GM18907 (cell line): ENCODE measurements around the gene MT1B.
"Not testable (repeated sequence)": the region's sequence is repeated elsewhere in the genome, so short reads cannot be mapped to it uniquely, and the experiment has no call there.

Experiments
- ATAC-seq: cut with Tn5 transposase; IDR thresholded peaks from one replicate; pipeline ENCODE4 v1.9.1; 2021; ENCODE audit warnings: mild to moderate bottlenecking, moderate library complexity; ENCODE audit not compliant: unreplicated experiment

Gene MT1B

DNA sequence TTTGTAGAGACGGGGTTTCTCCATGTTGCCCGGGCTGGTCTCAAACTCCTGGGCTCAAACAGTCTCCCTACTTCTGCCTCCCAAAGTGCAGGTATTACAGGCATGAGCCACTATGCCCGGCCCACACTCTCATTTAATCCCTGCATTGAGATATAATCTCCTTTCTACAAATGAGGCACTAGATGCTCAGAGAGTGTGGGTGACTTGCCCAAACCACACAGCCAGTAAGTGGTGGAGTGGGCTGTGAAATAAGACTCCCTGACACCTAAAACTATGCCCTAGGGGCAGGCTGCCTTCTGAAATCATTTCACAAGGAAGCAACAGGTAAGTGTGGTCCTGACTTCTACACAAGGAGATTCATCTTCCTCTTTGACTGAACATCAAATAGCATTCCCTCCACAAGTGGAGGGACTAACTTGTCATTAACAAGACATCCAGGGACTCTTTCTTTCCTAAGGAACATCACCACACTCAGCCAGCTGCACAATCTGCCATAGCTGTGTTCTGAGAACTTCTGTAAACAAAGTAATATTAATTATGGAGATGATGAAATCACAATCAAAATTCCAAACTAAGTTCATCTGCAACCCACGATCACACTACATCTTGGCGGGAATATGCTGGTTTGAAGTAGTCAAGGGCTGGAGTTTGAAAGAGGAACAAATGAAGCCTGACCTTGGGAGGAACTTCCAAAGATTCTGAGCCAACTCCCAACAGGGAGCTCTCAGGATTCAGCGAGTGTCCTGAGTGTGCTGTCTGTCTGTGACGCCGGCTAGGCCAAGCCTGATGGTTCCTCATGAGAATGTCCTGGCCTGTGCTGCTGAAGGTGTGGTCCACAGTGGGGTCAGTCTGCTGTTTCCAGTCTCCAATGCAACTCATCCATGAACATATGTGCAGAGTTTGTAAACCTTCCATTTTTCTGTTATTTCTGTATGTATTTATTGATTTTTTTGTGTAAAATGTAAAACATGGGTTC is 13.9 kb downstream of the MT1B start:
- not testable (repeated sequence) for ATAC-seq

DNA sequence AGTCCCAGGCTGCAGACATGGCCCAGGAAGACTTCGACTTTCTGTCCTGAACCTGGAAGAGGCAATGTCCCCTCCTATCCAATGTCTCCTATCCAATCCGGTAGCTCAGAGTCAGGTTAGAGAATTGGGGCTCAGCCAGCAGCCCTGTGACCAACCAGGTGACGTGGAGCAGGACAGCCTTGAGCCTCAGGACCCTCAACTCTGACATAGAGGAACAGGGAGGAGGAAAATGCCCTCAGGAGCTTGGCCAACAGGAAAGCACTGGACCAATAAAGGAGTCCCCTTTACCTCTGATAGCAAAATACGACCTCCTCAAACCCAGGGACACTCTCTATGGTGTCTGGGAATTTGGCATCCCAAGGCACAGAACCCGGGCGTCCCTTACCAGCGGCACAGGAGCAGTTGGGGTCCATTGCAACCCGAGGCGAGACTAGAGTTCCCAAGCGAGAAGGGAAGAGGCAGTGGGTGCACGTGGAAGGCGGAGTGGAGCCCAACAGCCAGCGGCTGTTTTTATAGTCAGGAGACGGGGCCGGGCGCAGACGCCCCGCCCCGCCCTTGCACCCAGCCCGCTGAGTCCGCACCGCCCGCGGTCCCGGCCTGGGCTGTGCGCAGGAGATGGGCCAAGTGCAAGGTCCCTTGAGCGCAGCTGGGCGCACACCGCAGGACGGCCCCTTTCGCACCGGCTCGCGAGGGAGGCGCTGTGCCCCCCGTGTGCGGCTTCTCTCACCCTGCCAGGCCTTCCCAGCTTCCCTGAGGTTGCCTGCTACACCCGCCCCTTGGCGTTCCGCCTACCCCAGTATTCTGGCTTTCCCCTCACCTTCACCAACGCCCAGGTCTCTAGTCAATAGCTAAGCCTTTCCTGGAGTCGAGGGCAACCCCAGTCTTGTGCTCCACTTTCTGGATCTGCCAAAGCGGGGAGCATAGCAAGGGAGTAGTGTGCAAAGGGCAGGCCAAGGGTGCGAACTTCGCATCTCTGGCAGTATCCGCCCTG is 16.2 kb downstream of the MT1B start, which contains the start of gene MT1G:
Gene MT1G, minus strand, starts transcription at position 485 of the 991 bp plus-strand sequence. Its CDS starts 72 bp downstream, at position 413.
- no peak for ATAC-seq

DNA sequence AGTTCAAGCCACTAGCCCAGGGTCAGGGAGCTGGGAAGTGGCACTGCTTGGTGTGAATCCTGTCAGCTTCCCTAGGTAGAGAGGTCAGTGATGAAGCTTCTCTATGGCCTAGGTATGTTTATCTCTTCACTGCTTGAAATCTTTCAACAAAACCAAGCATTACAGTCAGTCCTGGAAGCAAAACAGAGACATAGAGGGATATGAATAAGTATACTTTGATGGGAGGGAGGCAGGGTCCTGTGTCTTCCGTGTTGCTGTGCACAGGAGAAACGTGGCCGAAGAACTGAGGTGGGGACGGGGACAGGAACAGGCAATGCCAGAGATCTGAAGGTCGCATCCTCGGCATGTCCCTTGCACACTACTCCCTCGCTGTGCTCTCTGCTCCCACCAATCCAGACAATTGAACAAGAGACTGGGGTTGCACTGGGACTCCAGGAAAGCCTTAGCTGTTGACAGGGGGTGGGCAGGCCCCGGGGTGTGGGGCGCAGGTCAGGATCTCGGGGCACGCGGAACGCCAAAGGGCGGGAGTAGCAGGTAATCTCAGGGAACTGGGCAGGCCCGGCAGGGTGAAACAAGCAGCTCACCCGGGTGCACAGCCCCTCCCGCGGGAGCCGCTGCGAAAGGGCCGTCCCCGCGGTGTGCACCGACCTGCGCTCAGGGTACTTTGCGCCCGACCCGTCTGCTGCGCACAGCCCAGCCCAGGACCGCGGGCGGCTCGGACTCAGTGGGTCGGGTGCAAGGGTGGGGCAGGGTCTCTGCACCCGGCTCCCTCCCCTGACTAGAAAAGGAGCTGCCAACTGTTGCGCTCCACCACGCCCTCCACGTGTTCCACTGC is 17.5 kb downstream of the MT1B start, which contains the start of gene MT1H:
Gene MT1H, plus strand, starts transcription at position 810 of the 835 bp plus-strand sequence. CDS start 71 bp downstream, outside the sequence.
- no peak for ATAC-seq

DNA sequence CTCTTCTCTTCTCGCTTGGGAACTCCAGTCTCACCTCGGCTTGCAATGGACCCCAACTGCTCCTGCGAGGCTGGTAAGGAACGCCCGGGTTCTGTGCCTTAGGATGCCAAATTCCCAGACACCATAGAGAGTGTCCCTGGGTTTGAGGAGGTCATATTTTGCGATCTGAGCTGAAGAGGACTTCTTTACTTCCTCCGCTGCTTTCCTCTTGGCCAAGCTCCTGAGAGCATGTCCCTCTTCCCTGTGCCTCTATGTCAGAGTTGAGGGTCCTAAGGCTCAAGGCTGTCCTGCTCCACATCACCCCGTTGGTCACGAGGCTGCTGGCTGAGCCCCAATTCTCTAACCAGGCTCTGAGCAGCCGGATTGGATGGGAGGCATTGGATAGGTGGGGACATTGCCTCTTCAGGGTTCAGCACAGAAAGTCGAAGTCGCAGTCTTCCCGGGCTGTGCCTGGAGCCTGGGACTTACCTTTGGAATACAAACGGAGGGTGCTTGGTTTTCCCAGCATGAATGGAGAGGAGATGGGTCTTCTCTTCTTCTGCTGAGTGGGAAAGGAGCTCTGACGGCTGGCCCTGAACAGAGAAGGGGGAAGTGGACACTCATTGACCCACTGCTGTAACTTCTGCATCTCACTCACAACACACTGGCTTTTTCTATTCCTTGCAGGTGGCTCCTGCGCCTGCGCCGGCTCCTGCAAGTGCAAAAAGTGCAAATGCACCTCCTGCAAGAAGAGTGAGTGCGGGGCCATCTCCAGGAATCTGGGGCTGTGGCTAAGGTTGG is 18.3 kb downstream of the MT1B start:
- ATAC-seq, result no peak

DNA sequence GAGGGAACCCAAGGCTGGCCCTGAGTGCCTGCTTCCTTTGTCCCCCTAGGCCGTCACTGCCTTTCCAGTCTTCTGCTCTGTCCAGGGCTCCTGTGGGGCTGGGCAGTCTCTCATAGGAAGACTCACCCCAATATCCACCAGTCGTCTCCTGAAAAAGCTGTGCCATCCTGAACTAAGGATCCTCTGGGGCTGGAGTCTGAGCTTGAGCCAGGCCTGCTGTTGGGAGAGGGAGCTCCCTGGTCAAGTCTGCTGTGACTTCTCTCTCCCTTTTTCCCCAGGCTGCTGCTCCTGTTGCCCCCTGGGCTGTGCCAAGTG is 18.9 kb downstream of the MT1B start:
- ATAC-seq, result no peak

DNA sequence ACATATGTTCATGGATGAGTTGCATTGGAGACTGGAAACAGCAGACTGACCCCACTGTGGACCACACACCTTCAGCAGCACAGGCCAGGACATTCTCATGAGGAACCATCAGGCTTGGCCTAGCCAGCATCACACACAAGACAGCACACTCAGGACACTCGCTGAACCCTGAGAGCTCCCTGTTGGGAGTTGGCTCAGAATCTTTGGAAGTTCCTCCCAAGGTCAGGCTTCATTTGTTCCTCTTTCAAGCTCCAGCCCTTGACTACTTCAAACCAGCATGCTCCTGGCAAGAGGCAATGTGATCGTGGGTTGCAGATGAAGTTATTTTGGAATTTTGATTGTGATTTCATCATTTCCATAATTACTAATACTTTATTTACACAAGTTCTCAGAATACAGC is 20.0 kb downstream of the MT1B start:
- not testable (repeated sequence) for ATAC-seq

DNA sequence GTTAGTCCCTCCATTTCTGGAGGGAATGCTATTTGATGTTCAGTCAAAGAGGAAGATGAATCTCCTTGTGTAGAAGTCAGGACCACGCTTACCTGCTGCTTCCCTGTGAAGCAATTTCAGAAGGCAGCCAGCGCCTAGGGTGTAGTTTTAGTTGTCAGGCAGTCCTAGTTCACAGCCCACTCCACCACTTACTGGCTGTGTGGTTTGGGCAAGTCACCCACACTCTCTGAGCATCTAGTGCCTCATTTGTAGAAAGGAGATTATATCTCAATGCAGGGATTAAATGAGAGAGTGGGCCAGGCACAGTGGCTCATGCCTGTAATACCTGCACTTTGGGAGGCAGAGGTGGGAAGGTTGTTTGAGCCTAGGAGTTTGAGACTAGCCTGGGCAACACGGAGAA is 20.5 kb downstream of the MT1B start:
- ATAC-seq, result not testable (repeated sequence)

DNA sequence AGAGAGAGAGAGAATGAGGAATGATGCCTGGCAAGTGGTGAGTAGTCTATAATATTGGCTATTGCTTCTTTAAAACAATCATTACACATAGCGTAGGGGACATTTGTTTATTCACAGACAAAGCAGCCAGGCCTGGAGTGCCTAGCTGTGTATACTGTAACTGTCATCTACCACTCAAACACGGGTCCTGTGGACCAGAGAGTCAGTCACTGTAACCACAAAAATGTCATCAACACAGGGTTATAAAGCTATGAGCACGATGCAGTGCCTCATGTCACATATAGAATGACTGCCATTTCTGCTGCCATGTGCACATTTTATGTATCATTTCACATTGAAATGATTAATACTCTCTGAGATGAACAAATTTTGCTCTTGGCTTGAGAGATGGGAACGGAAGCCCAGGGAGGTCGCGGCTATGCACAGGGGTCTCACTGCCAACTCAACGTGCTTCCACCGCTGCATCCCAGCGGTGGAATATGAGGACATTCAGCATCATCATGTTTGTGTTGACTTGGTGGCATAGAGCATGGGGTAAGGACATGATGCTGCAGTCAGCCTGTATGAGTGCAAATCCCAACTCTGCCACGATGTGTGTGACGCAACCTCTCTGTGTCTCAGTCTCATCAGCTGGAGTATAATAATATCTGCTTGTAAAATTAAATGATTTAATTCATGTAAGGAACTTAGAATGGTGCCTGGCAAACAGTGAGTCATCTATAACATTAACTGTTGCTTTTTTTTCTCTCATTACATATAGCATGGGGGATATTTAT is 21.3 kb downstream of the MT1B start:
- ATAC-seq, result no peak

DNA sequence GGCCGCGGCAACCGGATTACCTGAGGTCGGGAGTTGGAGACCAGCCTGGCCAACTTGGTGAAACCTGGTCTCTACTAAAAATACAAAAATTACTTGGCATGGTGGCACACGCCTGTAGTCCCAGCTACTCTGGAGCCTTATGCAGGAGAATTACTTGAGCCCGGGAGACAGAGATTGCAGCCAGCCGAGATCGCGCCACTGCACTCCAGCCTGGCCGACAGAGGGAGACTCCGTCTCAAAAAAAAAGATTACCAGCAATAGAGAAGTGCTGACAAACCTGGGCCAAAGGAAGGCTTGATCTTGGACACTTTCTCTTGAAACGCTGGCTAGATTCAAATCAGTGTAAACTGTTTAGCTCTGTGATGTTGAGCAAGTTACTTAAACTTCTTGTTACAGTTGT is 22.2 kb downstream of the MT1B start:
- no peak for ATAC-seq

- not testable (repeated sequence) for ATAC-seq
Measured at GRCh38 chr16:56674570-56674969, 22.9 kb downstream of the MT1B start.

DNA sequence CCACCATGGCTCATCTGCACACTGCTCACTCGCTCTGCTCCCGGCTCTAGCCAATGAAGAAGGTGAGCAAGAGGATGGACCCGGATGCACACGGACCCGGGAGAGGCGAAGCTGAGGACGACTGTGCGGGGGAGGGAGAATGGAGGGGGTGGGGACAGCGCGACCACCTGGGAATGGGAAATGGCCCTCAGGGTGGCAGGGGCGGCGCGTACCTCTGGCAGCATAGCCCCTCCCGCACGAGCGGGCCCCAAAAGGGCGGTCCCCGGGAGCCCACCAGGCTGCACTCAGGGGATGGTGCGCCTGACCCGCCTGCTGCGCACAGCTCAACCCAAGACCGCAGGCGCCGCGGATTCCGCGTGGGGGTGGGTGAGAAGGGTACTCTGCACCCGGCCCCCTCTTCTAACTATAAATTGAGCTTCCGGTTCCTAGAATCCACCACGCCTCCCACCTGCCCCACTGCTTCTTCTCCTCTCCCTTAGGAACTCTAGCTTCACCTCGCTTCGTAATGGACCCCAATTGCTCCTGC is 24.1 kb downstream of the MT1B start:
- no peak for ATAC-seq

- no peak for ATAC-seq
Measured at GRCh38 chr16:56677474-56677873, 25.8 kb downstream of the MT1B start.

DNA sequence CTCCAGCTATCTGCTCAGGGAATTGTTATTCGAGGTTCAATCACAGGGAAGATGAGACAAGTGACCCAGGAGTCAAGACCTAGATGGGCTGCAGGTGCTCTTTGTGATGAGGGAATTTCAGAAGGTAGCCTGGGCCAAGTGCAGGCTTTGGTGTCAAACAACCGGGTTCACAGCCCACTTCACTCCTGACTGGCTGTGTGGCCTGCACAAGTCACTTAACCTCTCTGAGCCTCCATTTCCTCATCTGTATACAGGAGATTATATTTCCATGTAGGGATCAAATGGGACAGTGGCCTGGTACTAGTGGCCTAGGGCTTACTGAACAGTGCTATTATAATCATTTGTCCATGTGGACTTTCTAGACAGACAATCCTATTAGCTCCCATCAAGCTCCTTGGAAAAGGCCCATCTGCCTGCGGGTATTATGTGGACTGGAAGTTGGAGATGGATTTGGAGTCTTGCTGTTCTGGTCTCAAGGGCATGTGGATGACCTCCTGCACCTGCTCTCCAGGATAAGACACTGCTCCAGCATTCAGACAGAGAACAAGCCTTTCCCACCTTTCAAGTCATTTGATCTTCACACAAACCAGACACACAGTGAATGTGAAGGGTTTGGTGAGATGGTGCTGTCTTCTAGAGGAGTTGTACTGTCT is 27.5 kb downstream of the MT1B start:
- no peak for ATAC-seq

DNA sequence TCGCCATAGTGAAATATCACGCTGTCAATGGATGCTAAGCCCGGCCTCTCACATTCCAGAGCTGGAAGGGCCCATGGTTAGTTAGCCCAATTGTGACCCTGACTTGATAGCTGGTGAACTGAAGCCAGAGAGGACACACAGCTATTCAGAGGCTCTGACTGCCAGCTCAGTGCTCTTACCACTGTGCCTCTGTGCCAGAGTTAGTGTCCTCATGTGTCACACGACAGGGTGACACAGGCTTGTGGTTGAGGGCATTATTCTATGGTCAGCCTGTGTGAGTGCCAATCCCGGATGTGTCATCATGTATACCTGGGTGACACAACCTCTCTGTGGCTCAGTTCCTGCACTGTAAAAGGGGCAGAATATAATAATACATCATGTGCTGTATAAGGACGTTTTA is 28.1 kb downstream of the MT1B start:
- no peak for ATAC-seq

DNA sequence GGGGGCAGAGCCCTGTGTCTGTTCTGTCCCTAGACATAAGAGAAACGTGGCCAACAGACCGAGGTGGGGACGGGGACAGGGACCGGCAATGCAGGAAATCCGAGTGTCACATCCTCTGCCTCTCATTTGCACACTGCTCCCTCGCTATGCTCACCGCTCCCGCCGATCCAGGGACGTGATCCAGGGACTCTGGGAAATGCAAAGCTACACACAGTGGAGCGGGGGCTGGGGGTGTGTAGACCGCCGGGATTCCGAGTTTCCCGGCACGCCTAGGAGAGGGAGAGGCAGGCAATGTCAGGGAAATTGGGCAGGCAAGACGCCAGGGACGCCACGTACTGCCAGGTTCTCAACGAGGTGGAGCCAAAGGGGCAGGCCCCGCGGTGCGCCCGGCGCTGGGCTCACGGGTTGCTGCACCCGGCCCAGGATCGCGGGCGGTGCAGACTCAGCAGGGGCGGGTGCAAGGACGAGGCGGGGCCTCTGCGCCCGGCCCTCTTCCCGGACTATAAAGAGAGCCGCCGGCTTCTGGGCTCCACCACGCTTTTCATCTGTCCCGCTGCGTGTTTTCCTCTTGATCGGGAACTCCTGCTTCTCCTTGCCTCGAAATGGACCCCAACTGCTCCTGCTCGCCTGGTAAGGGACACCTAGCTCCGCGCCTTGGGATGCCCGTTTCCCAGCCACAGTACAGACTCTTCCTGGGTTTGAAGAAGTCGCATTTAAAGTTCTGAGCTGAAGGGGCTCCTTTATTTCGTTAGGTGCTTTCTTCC is 30.4 kb downstream of the MT1B start, which contains the start of gene MT1X:
Gene MT1X, plus strand, starts transcription at position 532 of the 764 bp plus-strand sequence. Its CDS starts 71 bp downstream, at position 603.
- ATAC-seq, result peak; percentile 97

- peak; percentile 7 for ATAC-seq
Measured at GRCh38 chr16:56682703-56683397, 31.2 kb downstream of the MT1B start.
